Neural cell (in vitro differentiated cells): ENCODE measurements around the gene FAM210B.

ENCODE experiments used
- EP300 ChIP-seq: fragments of 450-650 bp; conservative IDR thresholded peaks from 2 replicates; pipeline ENCODE4 v1.6.1; 2014; ENCODE audit warnings: antibody characterized with exemption, mild to moderate bottlenecking, moderate library complexity; ENCODE audit not compliant: poor library complexity, severe bottlenecking
- EZH2 ChIP-seq: fragments of 200-600, 300-800 bp; shearing (Covaris generic), sonication (generic); IDR thresholded peaks from 2 replicates; pipeline ENCODE4 v1.6.1; 2014; ENCODE audit warnings: antibody characterized with exemption, low read length, borderline replicate concordance, mild to moderate bottlenecking; ENCODE audit not compliant: insufficient read depth, poor library complexity, severe bottlenecking
- MXI1 ChIP-seq: fragments of 450-650 bp; conservative IDR thresholded peaks from 2 replicates; pipeline ENCODE4 v1.6.1; 2014; ENCODE audit warnings: antibody characterized with exemption, mild to moderate bottlenecking; ENCODE audit not compliant: poor library complexity, severe bottlenecking
- POLR2AphosphoS5 ChIP-seq: IDR thresholded peaks from 2 replicates; pipeline ENCODE4 v1.6.1; 2012
- RAD21 ChIP-seq: fragments of 450-650 bp; conservative IDR thresholded peaks from 2 replicates; pipeline ENCODE4 v1.6.1; 2014; ENCODE audit warnings: antibody characterized with exemption, mild to moderate bottlenecking, moderate library complexity
- SMC3 ChIP-seq: fragments of 450-650 bp; conservative IDR thresholded peaks from 2 replicates; pipeline ENCODE4 v1.6.1; 2014; ENCODE audit warnings: antibody characterized with exemption, mild to moderate bottlenecking, moderate library complexity; ENCODE audit not compliant: poor library complexity
- TAF1 ChIP-seq: IDR thresholded peaks from 2 replicates; pipeline ENCODE4 v1.6.1; 2012; ENCODE audit warnings: low read depth
- TF ChIP-seq, protein P1 (sequence below): fragments of 450-650 bp; IDR thresholded peaks from 2 replicates; pipeline ENCODE4 v1.5.1; 2014; ENCODE audit warnings: antibody characterized with exemption, mild to moderate bottlenecking, moderate library complexity; ENCODE audit not compliant: poor library complexity, severe bottlenecking

DNA sequence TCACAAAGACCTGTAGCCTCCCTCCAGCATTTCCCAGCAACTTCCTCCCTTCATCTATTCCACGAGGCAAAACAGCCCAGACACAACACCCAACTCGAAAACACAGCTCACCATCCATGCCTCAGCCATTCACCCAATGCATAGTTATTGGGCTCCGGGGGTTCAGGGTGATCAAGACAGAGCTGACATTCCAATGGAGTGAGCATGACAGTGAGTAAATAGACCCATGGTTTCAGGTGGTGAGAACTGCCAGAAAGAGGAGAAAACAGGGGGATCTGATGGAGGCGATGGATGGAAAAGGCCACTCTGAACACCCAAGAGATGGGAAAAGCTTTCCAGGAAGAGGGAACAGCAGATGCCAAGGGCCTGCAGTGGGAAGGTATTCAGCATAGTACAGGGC lies 59.1 kb downstream of the FAM210B start:
- TF ChIP-seq MXI1 (no peak), EP300 (no peak), RAD21 (no peak), POLR2AphosphoS5 (no peak), EZH2 (no peak), SMC3 (no peak), TAF1 (no peak)
- TF ChIP-seq, protein P1, sequence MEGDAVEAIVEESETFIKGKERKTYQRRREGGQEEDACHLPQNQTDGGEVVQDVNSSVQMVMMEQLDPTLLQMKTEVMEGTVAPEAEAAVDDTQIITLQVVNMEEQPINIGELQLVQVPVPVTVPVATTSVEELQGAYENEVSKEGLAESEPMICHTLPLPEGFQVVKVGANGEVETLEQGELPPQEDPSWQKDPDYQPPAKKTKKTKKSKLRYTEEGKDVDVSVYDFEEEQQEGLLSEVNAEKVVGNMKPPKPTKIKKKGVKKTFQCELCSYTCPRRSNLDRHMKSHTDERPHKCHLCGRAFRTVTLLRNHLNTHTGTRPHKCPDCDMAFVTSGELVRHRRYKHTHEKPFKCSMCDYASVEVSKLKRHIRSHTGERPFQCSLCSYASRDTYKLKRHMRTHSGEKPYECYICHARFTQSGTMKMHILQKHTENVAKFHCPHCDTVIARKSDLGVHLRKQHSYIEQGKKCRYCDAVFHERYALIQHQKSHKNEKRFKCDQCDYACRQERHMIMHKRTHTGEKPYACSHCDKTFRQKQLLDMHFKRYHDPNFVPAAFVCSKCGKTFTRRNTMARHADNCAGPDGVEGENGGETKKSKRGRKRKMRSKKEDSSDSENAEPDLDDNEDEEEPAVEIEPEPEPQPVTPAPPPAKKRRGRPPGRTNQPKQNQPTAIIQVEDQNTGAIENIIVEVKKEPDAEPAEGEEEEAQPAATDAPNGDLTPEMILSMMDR = no peak
